Esophagus (tissue), 2 donors: ENCODE results near the gene TAS1R3. TPM values are rescaled to one million over a fixed set of nuclear protein-coding genes. Genes with fewer than 3 reads are reported as not detected.
A peak's percentile ranks its signal among the peaks of the same experiment; 100 is the strongest.

Source experiments
- H3K27ac ChIP-seq, 2 donors: one replicate each; pipeline ENCODE4 v1.5.1; 2013; ENCODE audit warnings: low read depth in 2 of 2, mild to moderate bottlenecking in 2 of 2, inconsistent platforms in 1 of 2, low read length in 1 of 2, moderate library complexity in 1 of 2
- H3K27me3 ChIP-seq, 2 donors: one replicate each; pipeline ENCODE4 v1.6.1; 2013; ENCODE audit warnings: low read length in 2 of 2, control low read depth in 1 of 2, mild to moderate bottlenecking in 1 of 2; ENCODE audit not compliant: insufficient read depth in 2 of 2, control insufficient read depth in 1 of 2
- H3K36me3 ChIP-seq, 2 donors: one replicate each; pipeline ENCODE4 v1.6.1; 2013; ENCODE audit warnings: low read length in 1 of 2; ENCODE audit not compliant: control insufficient read depth in 2 of 2, insufficient read depth in 2 of 2
- H3K4me1 ChIP-seq, 2 donors: one replicate each; pipeline ENCODE4 v1.6.1; 2013; ENCODE audit warnings: low read length in 1 of 2; ENCODE audit not compliant: control insufficient read depth in 2 of 2, insufficient read depth in 2 of 2
- H3K4me3 ChIP-seq, 2 donors: one replicate each; pipeline ENCODE4 v1.5.1; 2013; ENCODE audit warnings: low read length in 2 of 2, mild to moderate bottlenecking in 2 of 2, low read depth in 1 of 2, moderate library complexity in 1 of 2
- H3K9me3 ChIP-seq, 2 donors: one replicate each; pipeline ENCODE4 v1.6.1; 2013; ENCODE audit warnings: mild to moderate bottlenecking in 2 of 2, low read depth in 1 of 2, low read length in 1 of 2, moderate library complexity in 1 of 2; ENCODE audit not compliant: control insufficient read depth in 2 of 2, insufficient read depth in 1 of 2
- WGBS, 2 donors: extraction: QIAGEN DNeasy Blood & Tissue Kit; methylation state at CpG; one replicate each; pipeline ENCODE4 v1.1.7; 2013; 5-methylcytosine and 5-hydroxymethylcytosine counted together
- polyA plus RNA-seq, 2 donors: library from polyadenylated mRNA; stranded (reverse); fragments of 200-250 nt; gene quantifications; one replicate each; pipeline ENCODE4 v1.2.3, GENCODE V29; 2013
- donor health status: healthy with polysubstance abuse.
- donor health status: Bipolar disorder and iron deficiency.

Gene TAS1R3
- polyA plus RNA-seq, 2 donors, result 0.28 to 1.9 TPM

- H3K36me3 ChIP-seq, result peaks cover 0 to 77% of the 10 kb centered on the region in 2 donors
- WGBS, 2 donors, result 91 to 95% methylated on average over 27 to 32 of the region's 32 CpGs
These were observed 6.1 kb downstream of the TAS1R3 start for GRCh38 chr1:1336931-1337792.

GRCh38 chr1:1337793-1338147 is 6.7 kb downstream of the TAS1R3 start:
- WGBS, 2 donors, result 79% methylated on average over 16 to 18 of the region's 18 CpGs
- Histone ChIP-seq H3K4me1 (peaks cover 0 to 31% of the 10 kb centered on the region in 2 donors), H3K9me3 (no peaks in the 10 kb centered on the region), H3K4me3 (no peak overlapping the region), H3K36me3 (peaks cover 0 to 79% of the 10 kb centered on the region in 2 donors), H3K27me3 (no peaks in the 10 kb centered on the region), H3K27ac (no peak overlapping the region)

More at GRCh38 chr1:1336931-1337792, 6.1 kb downstream of the TAS1R3 start:
- H3K4me3 ChIP-seq, result no peak overlapping the region
- peaks cover 0 to 37% of the 10 kb centered on the region in 2 donors for H3K4me1 ChIP-seq
- H3K27me3 ChIP-seq, result no peaks in the 10 kb centered on the region
- no peak overlapping the region for H3K27ac ChIP-seq
- no peaks in the 10 kb centered on the region for H3K9me3 ChIP-seq

GRCh38 chr1:1338278-1338677 is 7.2 kb downstream of the TAS1R3 start:
- H3K4me3 ChIP-seq, result no peak overlapping the region
- H3K27ac ChIP-seq, result no peak overlapping the region
- no peaks in the 10 kb centered on the region for H3K9me3 ChIP-seq
- peaks cover 0 to 26% of the 10 kb centered on the region in 2 donors for H3K4me1 ChIP-seq
- peaks cover 0 to 79% of the 10 kb centered on the region in 2 donors for H3K36me3 ChIP-seq
- 94 to 96% methylated on average over 36 of the region's 36 CpGs for WGBS, 2 donors
- H3K27me3 ChIP-seq, result no peaks in the 10 kb centered on the region

GRCh38 chr1:1340185-1340584 is 9.1 kb downstream of the TAS1R3 start:
- no peaks in the 10 kb centered on the region for H3K9me3 ChIP-seq
- H3K4me1 ChIP-seq, result peaks cover 2 to 26% of the 10 kb centered on the region in 2 donors
- peaks cover 0 to 68% of the 10 kb centered on the region in 2 donors for H3K36me3 ChIP-seq
- H3K27me3 ChIP-seq, result no peaks in the 10 kb centered on the region
- H3K4me3 ChIP-seq, result no peak overlapping the region
- WGBS, 2 donors, result 88 to 90% methylated on average over 23 of the region's 23 CpGs
- no peak overlapping the region for H3K27ac ChIP-seq

- Histone ChIP-seq H3K27ac (no peak overlapping the region), H3K9me3 (no peaks in the 10 kb centered on the region), H3K4me1 (peaks cover 9 to 33% of the 10 kb centered on the region in 2 donors), H3K4me3 (no peak overlapping the region), H3K36me3 (peaks cover 0 to 61% of the 10 kb centered on the region in 2 donors), H3K27me3 (no peaks in the 10 kb centered on the region)
- WGBS, 2 donors, result 93 to 94% methylated on average over 36 of the region's 36 CpGs
These were observed 9.9 kb downstream of the TAS1R3 start for GRCh38 chr1:1340791-1341548.

- 93 to 95% methylated on average over 17 of the region's 17 CpGs for WGBS, 2 donors
- Histone ChIP-seq H3K9me3 (no peaks in the 10 kb centered on the region), H3K27ac (no peak overlapping the region), H3K4me1 (peaks cover 16 to 40% of the 10 kb centered on the region in 2 donors), H3K27me3 (no peaks in the 10 kb centered on the region), H3K36me3 (peaks cover 0 to 56% of the 10 kb centered on the region in 2 donors), H3K4me3 (no peak overlapping the region)
These were observed 10.5 kb downstream of the TAS1R3 start for GRCh38 chr1:1341549-1342021.

GRCh38 chr1:1342061-1342562 is 11.0 kb downstream of the TAS1R3 start:
- Histone ChIP-seq H3K27ac (no peak overlapping the region), H3K27me3 (no peaks in the 10 kb centered on the region), H3K4me1 (peaks cover 21 to 44% of the 10 kb centered on the region in 2 donors), H3K36me3 (peaks cover 0 to 53% of the 10 kb centered on the region in 2 donors), H3K9me3 (no peaks in the 10 kb centered on the region), H3K4me3 (no peak overlapping the region)
- WGBS, 2 donors, result 93 to 96% methylated on average over 23 to 28 of the region's 28 CpGs

- H3K27me3 ChIP-seq, result no peaks in the 10 kb centered on the region
- no peak overlapping the region for H3K4me3 ChIP-seq
- no peak overlapping the region for H3K27ac ChIP-seq
- peaks cover 0 to 48% of the 10 kb centered on the region in 2 donors for H3K36me3 ChIP-seq
- WGBS, 2 donors, result 80 to 89% methylated on average over 15 to 18 of the region's 18 CpGs
- H3K9me3 ChIP-seq, result no peaks in the 10 kb centered on the region
- H3K4me1 ChIP-seq, result peaks cover 21 to 45% of the 10 kb centered on the region in 2 donors
These were observed 11.6 kb downstream of the TAS1R3 start for GRCh38 chr1:1342584-1343115.

GRCh38 chr1:1343811-1344421 is 12.8 kb downstream of the TAS1R3 start:
- H3K36me3 ChIP-seq, result peaks cover 0 to 39% of the 10 kb centered on the region in 2 donors
- H3K9me3 ChIP-seq, result no peaks in the 10 kb centered on the region
- H3K4me1 ChIP-seq, result peaks cover 24 to 48% of the 10 kb centered on the region in 2 donors
- no peaks in the 10 kb centered on the region for H3K27me3 ChIP-seq
- H3K27ac ChIP-seq, result peak overlapping the region; percentile 93 to 94
- WGBS, 2 donors, result 64 to 71% methylated on average over 24 of the region's 24 CpGs
- H3K4me3 ChIP-seq, result peak overlapping the region; percentile 1 to 37
